K562 (cell line): Measurements from ENCODE around the gene CSTPP1. TPM values are rescaled to one million over a fixed set of nuclear protein-coding genes. Genes with fewer than 3 reads are reported as not detected.

Experiments
- ATAC-seq: fragments of 200-7000 bp; cut with Tn5 transposase; 3 replicates; pipeline ENCODE4 v1.9.1; 2020; ENCODE audit warnings: moderate library complexity
- BruUV-seq: library from RNA; stranded (reverse); fragments of 400-500 nt; replicated peaks from 2 replicates; lab custom pipeline; 2021; lab: Mats Ljungman, UMichigan
- CTCF ChIA-PET: fragments of 300-600 bp; formaldehyde crosslinking; extraction: SDS; loops from one replicate; lab custom pipeline; 2021; ENCODE audit warnings: low intra/inter-chr PET ratio; lab: Yijun Ruan, JAX
- POLR2A ChIA-PET: fragments of 300-600, 350-650 bp; sonication (Branson Sonifier 250); formaldehyde crosslinking; extraction: SDS; loops from one replicate; lab custom pipeline; 2021; ENCODE audit warnings: antibody characterized with exemption, inconsistent platforms; lab: Yijun Ruan, JAX
- DNase-seq, 4 experiments: peaks; one replicate each; pipeline versions ENCODE4 v3.0.0 to v3.0.0-alpha.2; 2011 to 2018; ENCODE audit warnings: low spot score in 3 of 4, mixed read lengths in 3 of 4; ENCODE audit errors: extremely low read depth in 1 of 4
- FAIRE-seq: peaks from 2 replicates; lab custom pipeline; 2011; peaks lifted over from hg19 to GRCh38; lab: Jason Lieb, UNC
- H2AFZ ChIP-seq: 2 replicates; pipeline ENCODE4 v1.6.0; 2011; ENCODE audit warnings: low read depth, low read length, control low read depth, inconsistent platforms
- H3K27ac ChIP-seq: fragments of 200-600 bp; 3 replicates; pipeline ENCODE4 v1.8.0; 2011; ENCODE audit warnings: low read depth, mild to moderate bottlenecking, control low read depth, inconsistent platforms, low read length, moderate library complexity, mixed read lengths; ENCODE audit errors: extremely low read depth
- H3K27me3 ChIP-seq, 2 experiments: fragments of 300-600 bp in 1 of 2; 2 replicates in 1 of 2; 3 replicates in 1 of 2; pipeline versions ENCODE4 v1.6.0 to v1.8.0; 2011; ENCODE audit warnings: inconsistent platforms in 2 of 2, low read length in 2 of 2, mild to moderate bottlenecking in 1 of 2, mixed read lengths in 1 of 2, moderate library complexity in 1 of 2; ENCODE audit not compliant: control insufficient read depth in 2 of 2, insufficient read depth in 2 of 2
- H3K36me3 ChIP-seq: fragments of 300-600 bp; 3 replicates; pipeline ENCODE4 v1.8.0; 2011; ENCODE audit warnings: mild to moderate bottlenecking, low read length, inconsistent platforms; ENCODE audit not compliant: control insufficient read depth, insufficient read depth
- H3K4me1 ChIP-seq, 2 experiments: fragments of 200-600 bp in 1 of 2; replicated peaks in 1 of 2; 2 replicates in 1 of 2; 3 replicates in 1 of 2; pipeline versions ENCODE4 v1.5.1 to v1.8.0; 2011; ENCODE audit warnings: inconsistent platforms in 2 of 2, low read length in 2 of 2, mild to moderate bottlenecking in 1 of 2, mixed read lengths in 1 of 2, moderate library complexity in 1 of 2; ENCODE audit not compliant: control insufficient read depth in 2 of 2, insufficient read depth in 2 of 2
- H3K4me2 ChIP-seq: 2 replicates; pipeline ENCODE4 v1.6.1; 2011; ENCODE audit warnings: low read length, control low read depth, inconsistent platforms, mixed read lengths; ENCODE audit not compliant: insufficient read depth
- H3K4me3 ChIP-seq: fragments of 200-600 bp; sonication (generic), shearing (Covaris generic); 2 replicates; pipeline ENCODE4 v1.5.1; 2016; ENCODE audit warnings: control low read depth, inconsistent platforms
- H3K79me2 ChIP-seq: fragments of 200-600 bp; 3 replicates; pipeline ENCODE4 v1.8.0; 2011; ENCODE audit warnings: low read length, inconsistent platforms; ENCODE audit not compliant: control insufficient read depth, insufficient read depth
- H3K9ac ChIP-seq, 2 experiments: 2 replicates each; pipeline versions ENCODE4 v1.6.0 to v1.6.1; 2011; ENCODE audit warnings: low read depth in 2 of 2, low read length in 2 of 2, control low read depth in 1 of 2, inconsistent platforms in 1 of 2, mild to moderate bottlenecking in 1 of 2, mixed read lengths in 1 of 2; ENCODE audit not compliant: insufficient read depth in 1 of 2
- H3K9me1 ChIP-seq: one replicate; pipeline ENCODE4 v1.6.0; 2011; ENCODE audit warnings: inconsistent platforms, mild to moderate bottlenecking, low read length, moderate library complexity; ENCODE audit not compliant: control insufficient read depth, insufficient read depth
- H3K9me3 ChIP-seq: replicated peaks from 2 replicates; pipeline ENCODE4 v1.5.1; 2011; ENCODE audit warnings: low read depth, low read length, inconsistent platforms; ENCODE audit not compliant: control insufficient read depth, insufficient read depth
- H4K20me1 ChIP-seq: replicated peaks from 2 replicates; pipeline ENCODE4 v1.6.1; 2011; ENCODE audit warnings: low read length, inconsistent platforms, mixed read lengths; ENCODE audit not compliant: control insufficient read depth, insufficient read depth
- EP400 ChIP-seq: fragments of 450-650 bp; IDR thresholded peaks from 2 replicates; pipeline ENCODE4 v1.6.1; 2017; ENCODE audit warnings: antibody characterized with exemption, mild to moderate bottlenecking, moderate library complexity
- STAG1 ChIP-seq: sonication (generic); formaldehyde crosslinking; IDR thresholded peaks from 2 replicates; pipeline ENCODE4 v1.5.0; 2020; ENCODE audit warnings: missing genetic modification reagents, borderline replicate concordance
- TAL1 ChIP-seq: fragments of 450-650 bp; IDR thresholded peaks from 2 replicates; pipeline ENCODE4 v1.6.1; 2016; ENCODE audit warnings: mild to moderate bottlenecking
- ZNF384 ChIP-seq: IDR thresholded peaks from 2 replicates; pipeline ENCODE4 v1.6.1; 2012; ENCODE audit warnings: low read depth, low read length, improper control_type of control experiment
- ZNF436 ChIP-seq: fragments of 250-450, 450-650 bp; sonication (Bioruptor Pico); formaldehyde crosslinking; IDR thresholded peaks from 2 replicates; pipeline ENCODE4 v1.7.0; 2020; ENCODE audit warnings: mild to moderate bottlenecking
- in situ Hi-C: fragments of 300-500 bp; cut with MboI; formaldehyde crosslinking; loops from 4 replicates; pipeline ENCODE4 v1.15.0; 2018; ENCODE audit warnings: inconsistent platforms, mixed read lengths
- intact Hi-C: fragments of 100-400 bp; cut with micrococcal nuclease; formaldehyde crosslinking; loops from 2 replicates; pipeline ENCODE4 v1.14.2; 2022
- polyA plus RNA-seq, 8 experiments: library from polyadenylated mRNA; depleted of rRNA in 4 of 8; stranded (reverse) in 5 of 8; unstranded in 3 of 8; fragments of >200 nt; fragmentation: Nextera tagmentation in 2 of 8; fragmentation: Illumina TruSeq in 1 of 8; extraction: Ambion mirVana in 2 of 8; extraction: Trizol in 1 of 8; gene quantifications; 2 replicates each; pipeline versions ENCODE4 v1.2.1 to v1.2.3, GENCODE V29; 2011 to 2014; ENCODE audit warnings: inconsistent platforms in 1 of 8, missing spikeins in 1 of 8
- total RNA-seq, 7 experiments: library from RNA; depleted of rRNA in 6 of 7; stranded (reverse); fragments of >200 nt in 6 of 7; fragmentation: Illumina TruSeq in 2 of 7; extraction: Trizol in 2 of 7; gene quantifications; 2 replicates each; pipeline versions ENCODE4 v1.2.1 to v1.2.3, GENCODE V29; 2011 to 2021; ENCODE audit warnings: low replicate concordance in 1 of 7
- TF ChIP-seq, protein P1 (sequence below): sonication (generic); formaldehyde crosslinking; IDR thresholded peaks from 2 replicates; pipeline ENCODE4 v1.8.0; 2022; ENCODE audit warnings: mild to moderate bottlenecking, missing genetic modification reagents
- TF ChIP-seq, protein P2 (sequence below), 2 experiments: fragments of 450-650 bp in 1 of 2; sonication (generic) in 1 of 2; formaldehyde crosslinking in 1 of 2; IDR thresholded peaks; 2 replicates each; pipeline versions ENCODE4 v1.7.1 to v1.9.0; 2016 to 2022; ENCODE audit warnings: inconsistent platforms in 1 of 2, mild to moderate bottlenecking in 1 of 2, missing genetic modification reagents in 1 of 2
- TF ChIP-seq, protein P3 (sequence below): conservative IDR thresholded peaks from 2 replicates; pipeline ENCODE4 v1.6.1; 2011; ENCODE audit warnings: low read depth, mild to moderate bottlenecking, low read length; ENCODE audit not compliant: control insufficient read depth

The CSTPP1 gene
- total and polyA plus RNA-seq, 9 of the 15 experiments (the other 6 are each of a cell fraction or from before 2014, with no cell fraction given): 6.5 to 17.8 (median 9.2) TPM

DNA sequence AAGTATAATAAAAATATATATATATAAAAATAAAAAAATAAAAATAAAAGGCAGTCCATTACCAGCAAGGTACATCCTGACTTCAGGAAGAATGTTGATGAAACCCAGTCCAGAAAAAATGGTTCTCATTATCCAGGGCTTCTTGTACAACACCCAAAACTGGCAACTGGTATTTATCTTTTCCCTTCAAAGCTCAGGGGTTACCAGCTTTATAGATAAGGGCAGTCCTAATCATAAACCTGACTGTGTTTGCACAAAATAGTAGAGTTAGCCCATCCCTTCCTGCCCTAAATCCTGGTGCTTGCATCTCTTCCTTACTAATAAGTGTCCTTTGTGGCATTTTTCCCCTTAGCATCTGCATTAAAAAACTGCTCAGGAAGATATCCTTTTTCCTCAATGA is 97.5 kb downstream of the CSTPP1 start:
- Histone ChIP-seq H3K4me3 (no peak overlapping the region), H4K20me1 (no peaks in the 10 kb centered on the region), H3K36me3 (no peaks in the 10 kb centered on the region), H3K4me2 (no peak overlapping the region), H3K9me1 (no peaks in the 10 kb centered on the region), H3K9ac (no peak overlapping the region), H3K79me2 (no peaks in the 10 kb centered on the region), H2AFZ (no peak overlapping the region), H3K4me1 (no peaks in the 10 kb centered on the region; a peak in 1 of 5 replicates), H3K27me3 (no peaks in the 10 kb centered on the region), H3K9me3 (no peaks in the 10 kb centered on the region), H3K27ac (no peak overlapping the region)
- DNase-seq: no peak
- CTCF ChIA-PET: no interaction called here
- no TSS peak for BruUV-seq
- FAIRE-seq: no peak
- in situ Hi-C loops: no loop called here
- POLR2A ChIA-PET: no interaction called here
- intact Hi-C loops: no loop called here
- no peak for ATAC-seq
- TF ChIP-seq ZNF384: no peak
- TF ChIP-seq, protein P1, sequence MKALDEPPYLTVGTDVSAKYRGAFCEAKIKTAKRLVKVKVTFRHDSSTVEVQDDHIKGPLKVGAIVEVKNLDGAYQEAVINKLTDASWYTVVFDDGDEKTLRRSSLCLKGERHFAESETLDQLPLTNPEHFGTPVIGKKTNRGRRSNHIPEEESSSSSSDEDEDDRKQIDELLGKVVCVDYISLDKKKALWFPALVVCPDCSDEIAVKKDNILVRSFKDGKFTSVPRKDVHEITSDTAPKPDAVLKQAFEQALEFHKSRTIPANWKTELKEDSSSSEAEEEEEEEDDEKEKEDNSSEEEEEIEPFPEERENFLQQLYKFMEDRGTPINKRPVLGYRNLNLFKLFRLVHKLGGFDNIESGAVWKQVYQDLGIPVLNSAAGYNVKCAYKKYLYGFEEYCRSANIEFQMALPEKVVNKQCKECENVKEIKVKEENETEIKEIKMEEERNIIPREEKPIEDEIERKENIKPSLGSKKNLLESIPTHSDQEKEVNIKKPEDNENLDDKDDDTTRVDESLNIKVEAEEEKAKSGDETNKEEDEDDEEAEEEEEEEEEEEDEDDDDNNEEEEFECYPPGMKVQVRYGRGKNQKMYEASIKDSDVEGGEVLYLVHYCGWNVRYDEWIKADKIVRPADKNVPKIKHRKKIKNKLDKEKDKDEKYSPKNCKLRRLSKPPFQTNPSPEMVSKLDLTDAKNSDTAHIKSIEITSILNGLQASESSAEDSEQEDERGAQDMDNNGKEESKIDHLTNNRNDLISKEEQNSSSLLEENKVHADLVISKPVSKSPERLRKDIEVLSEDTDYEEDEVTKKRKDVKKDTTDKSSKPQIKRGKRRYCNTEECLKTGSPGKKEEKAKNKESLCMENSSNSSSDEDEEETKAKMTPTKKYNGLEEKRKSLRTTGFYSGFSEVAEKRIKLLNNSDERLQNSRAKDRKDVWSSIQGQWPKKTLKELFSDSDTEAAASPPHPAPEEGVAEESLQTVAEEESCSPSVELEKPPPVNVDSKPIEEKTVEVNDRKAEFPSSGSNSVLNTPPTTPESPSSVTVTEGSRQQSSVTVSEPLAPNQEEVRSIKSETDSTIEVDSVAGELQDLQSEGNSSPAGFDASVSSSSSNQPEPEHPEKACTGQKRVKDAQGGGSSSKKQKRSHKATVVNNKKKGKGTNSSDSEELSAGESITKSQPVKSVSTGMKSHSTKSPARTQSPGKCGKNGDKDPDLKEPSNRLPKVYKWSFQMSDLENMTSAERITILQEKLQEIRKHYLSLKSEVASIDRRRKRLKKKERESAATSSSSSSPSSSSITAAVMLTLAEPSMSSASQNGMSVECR: no peak
- no peak for TF ChIP-seq STAG1 (CRISPR knock-in tag)
- TF ChIP-seq, protein P2, sequence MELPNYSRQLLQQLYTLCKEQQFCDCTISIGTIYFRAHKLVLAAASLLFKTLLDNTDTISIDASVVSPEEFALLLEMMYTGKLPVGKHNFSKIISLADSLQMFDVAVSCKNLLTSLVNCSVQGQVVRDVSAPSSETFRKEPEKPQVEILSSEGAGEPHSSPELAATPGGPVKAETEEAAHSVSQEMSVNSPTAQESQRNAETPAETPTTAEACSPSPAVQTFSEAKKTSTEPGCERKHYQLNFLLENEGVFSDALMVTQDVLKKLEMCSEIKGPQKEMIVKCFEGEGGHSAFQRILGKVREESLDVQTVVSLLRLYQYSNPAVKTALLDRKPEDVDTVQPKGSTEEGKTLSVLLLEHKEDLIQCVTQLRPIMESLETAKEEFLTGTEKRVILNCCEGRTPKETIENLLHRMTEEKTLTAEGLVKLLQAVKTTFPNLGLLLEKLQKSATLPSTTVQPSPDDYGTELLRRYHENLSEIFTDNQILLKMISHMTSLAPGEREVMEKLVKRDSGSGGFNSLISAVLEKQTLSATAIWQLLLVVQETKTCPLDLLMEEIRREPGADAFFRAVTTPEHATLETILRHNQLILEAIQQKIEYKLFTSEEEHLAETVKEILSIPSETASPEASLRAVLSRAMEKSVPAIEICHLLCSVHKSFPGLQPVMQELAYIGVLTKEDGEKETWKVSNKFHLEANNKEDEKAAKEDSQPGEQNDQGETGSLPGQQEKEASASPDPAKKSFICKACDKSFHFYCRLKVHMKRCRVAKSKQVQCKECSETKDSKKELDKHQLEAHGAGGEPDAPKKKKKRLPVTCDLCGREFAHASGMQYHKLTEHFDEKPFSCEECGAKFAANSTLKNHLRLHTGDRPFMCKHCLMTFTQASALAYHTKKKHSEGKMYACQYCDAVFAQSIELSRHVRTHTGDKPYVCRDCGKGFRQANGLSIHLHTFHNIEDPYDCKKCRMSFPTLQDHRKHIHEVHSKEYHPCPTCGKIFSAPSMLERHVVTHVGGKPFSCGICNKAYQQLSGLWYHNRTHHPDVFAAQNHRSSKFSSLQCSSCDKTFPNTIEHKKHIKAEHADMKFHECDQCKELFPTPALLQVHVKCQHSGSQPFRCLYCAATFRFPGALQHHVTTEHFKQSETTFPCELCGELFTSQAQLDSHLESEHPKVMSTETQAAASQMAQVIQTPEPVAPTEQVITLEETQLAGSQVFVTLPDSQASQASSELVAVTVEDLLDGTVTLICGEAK (IDR thresholded peaks at IDR 0.05): no peak
- TF ChIP-seq, protein P2 (CRISPR knock-in tag; IDR thresholded peaks at IDR 0.05): no peak
- TF ChIP-seq ZNF436 (CRISPR knock-in tag): no peak
- no peak for TF ChIP-seq EP400
- TF ChIP-seq TAL1: no peak
- TF ChIP-seq, protein P3, sequence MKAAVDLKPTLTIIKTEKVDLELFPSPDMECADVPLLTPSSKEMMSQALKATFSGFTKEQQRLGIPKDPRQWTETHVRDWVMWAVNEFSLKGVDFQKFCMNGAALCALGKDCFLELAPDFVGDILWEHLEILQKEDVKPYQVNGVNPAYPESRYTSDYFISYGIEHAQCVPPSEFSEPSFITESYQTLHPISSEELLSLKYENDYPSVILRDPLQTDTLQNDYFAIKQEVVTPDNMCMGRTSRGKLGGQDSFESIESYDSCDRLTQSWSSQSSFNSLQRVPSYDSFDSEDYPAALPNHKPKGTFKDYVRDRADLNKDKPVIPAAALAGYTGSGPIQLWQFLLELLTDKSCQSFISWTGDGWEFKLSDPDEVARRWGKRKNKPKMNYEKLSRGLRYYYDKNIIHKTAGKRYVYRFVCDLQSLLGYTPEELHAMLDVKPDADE: no peak
